ENCODE results near the gene IFNK.

Gene IFNK

GRCh38 chr9:27530915-27531755, 7.0 kb downstream of the IFNK start:
- Histone ChIP-seq H3K36me3 (ENCODE audit: control insufficient read depth, insufficient read depth, low read length, severe bottlenecking) (no peaks in the 10 kb centered on the region), H3K27me3 (replicated peaks; ENCODE audit: control insufficient read depth, insufficient read depth, low read length) (no peaks in the 10 kb centered on the region), H3K4me3 (ENCODE audit: low read length) (no peak overlapping the region), H3K9ac (ENCODE audit: low read length) (no peak overlapping the region), H3K4me1 (ENCODE audit: control insufficient read depth, insufficient read depth, low read length) (peaks cover 15% of the 10 kb centered on the region), H3K9me3 (ENCODE audit: control insufficient read depth, low read length) (no peaks in the 10 kb centered on the region)
- no peak for DNase-seq (ENCODE audit: low read depth)

- Histone ChIP-seq H3K4me1 (ENCODE audit: control insufficient read depth, insufficient read depth, low read length) (peaks cover 8% of the 10 kb centered on the region), H3K9me3 (ENCODE audit: control insufficient read depth, low read length) (no peaks in the 10 kb centered on the region), H3K27me3 (replicated peaks; ENCODE audit: control insufficient read depth, insufficient read depth, low read length) (no peaks in the 10 kb centered on the region), H3K9ac (ENCODE audit: low read length) (no peak overlapping the region), H3K4me3 (ENCODE audit: low read length) (no peak overlapping the region), H3K36me3 (ENCODE audit: control insufficient read depth, insufficient read depth, low read length, severe bottlenecking) (no peaks in the 10 kb centered on the region)
- no peak for DNase-seq (ENCODE audit: low read depth)
Measured at GRCh38 chr9:27532046-27532445, 8.0 kb downstream of the IFNK start.

DNA sequence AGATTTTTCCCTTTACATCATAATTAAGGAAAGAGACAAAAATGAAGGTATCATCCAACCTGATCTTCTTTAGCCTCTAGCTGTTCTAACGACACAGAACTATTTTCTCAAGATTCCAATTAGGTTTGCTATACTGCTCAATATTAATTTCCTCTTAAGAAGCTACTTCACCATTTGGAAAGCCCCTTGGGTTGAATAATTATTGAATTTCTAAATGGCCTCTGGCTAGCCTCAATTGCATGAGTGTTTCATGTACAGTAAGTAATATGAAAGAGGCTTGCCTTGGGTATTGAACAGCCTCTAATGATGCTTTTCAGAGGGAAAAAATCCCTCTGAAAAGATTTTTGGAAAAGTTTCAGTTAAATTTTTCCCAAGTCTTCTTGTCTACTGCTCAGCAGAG, 9.2 kb downstream of the IFNK start:
- Histone ChIP-seq H3K4me1 (ENCODE audit: control insufficient read depth, insufficient read depth, low read length) (peaks cover 5% of the 10 kb centered on the region), H3K9ac (ENCODE audit: low read length) (no peak overlapping the region), H3K27me3 (replicated peaks; ENCODE audit: control insufficient read depth, insufficient read depth, low read length) (no peaks in the 10 kb centered on the region), H3K9me3 (ENCODE audit: control insufficient read depth, low read length) (no peaks in the 10 kb centered on the region), H3K36me3 (ENCODE audit: control insufficient read depth, insufficient read depth, low read length, severe bottlenecking) (no peaks in the 10 kb centered on the region), H3K4me3 (ENCODE audit: low read length) (no peak overlapping the region)
- DNase-seq (ENCODE audit: low read depth): no peak

DNA sequence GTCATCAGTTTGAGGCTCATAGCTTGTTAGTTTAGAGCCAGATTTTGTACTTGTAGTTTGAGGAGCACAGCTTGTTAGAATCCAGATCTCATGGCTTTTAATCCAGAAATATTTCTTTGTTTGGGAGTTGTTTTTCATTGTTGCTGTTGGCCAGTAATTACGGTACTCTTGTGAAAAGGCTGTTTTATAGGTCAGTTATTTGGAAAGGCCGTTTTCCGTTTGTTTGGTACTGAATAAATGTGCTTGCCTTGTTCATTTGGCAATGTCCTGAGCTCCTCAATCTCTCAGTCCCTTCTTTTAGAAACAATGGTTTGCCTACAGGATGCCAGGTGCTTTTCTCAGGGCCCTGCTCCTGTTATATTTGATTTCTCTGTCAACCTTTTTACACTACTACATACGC, 10.0 kb downstream of the IFNK start:
- no peaks in the 10 kb centered on the region for H3K36me3 ChIP-seq (ENCODE audit: control insufficient read depth, insufficient read depth, low read length, severe bottlenecking)

GRCh38 chr9:27534658-27535209, 10.6 kb downstream of the IFNK start:
- no peak for DNase-seq (ENCODE audit: low read depth)
- no peaks in the 10 kb centered on the region for H3K27me3 ChIP-seq (replicated peaks; ENCODE audit: control insufficient read depth, insufficient read depth, low read length)
- peaks cover 13% of the 10 kb centered on the region for H3K4me1 ChIP-seq (ENCODE audit: control insufficient read depth, insufficient read depth, low read length)
- H3K9me3 ChIP-seq (ENCODE audit: control insufficient read depth, low read length): no peaks in the 10 kb centered on the region
- no peak overlapping the region for H3K9ac ChIP-seq (ENCODE audit: low read length)
- H3K36me3 ChIP-seq (ENCODE audit: control insufficient read depth, insufficient read depth, low read length, severe bottlenecking): no peaks in the 10 kb centered on the region
- no peak overlapping the region for H3K4me3 ChIP-seq (ENCODE audit: low read length)

More for the DNA sequence above, 10.0 kb downstream of the IFNK start:
- H3K4me3 ChIP-seq (ENCODE audit: low read length): no peak overlapping the region
- H3K4me1 ChIP-seq (ENCODE audit: control insufficient read depth, insufficient read depth, low read length): peaks cover 7% of the 10 kb centered on the region
- H3K27me3 ChIP-seq (replicated peaks; ENCODE audit: control insufficient read depth, insufficient read depth, low read length): no peaks in the 10 kb centered on the region
- H3K9me3 ChIP-seq (ENCODE audit: control insufficient read depth, low read length): no peaks in the 10 kb centered on the region
- no peak overlapping the region for H3K9ac ChIP-seq (ENCODE audit: low read length)
- no peak for DNase-seq (ENCODE audit: low read depth)

- no peaks in the 10 kb centered on the region for H3K36me3 ChIP-seq (ENCODE audit: control insufficient read depth, insufficient read depth, low read length, severe bottlenecking)
- H3K27me3 ChIP-seq (replicated peaks; ENCODE audit: control insufficient read depth, insufficient read depth, low read length): no peaks in the 10 kb centered on the region
- DNase-seq (ENCODE audit: low read depth): no peak
- H3K9ac ChIP-seq (ENCODE audit: low read length): no peak overlapping the region
- no peak overlapping the region for H3K4me3 ChIP-seq (ENCODE audit: low read length)
- no peaks in the 10 kb centered on the region for H3K9me3 ChIP-seq (ENCODE audit: control insufficient read depth, low read length)
- H3K4me1 ChIP-seq (ENCODE audit: control insufficient read depth, insufficient read depth, low read length): peaks cover 23% of the 10 kb centered on the region
Measured at GRCh38 chr9:27535701-27536118, 11.6 kb downstream of the IFNK start.

DNA sequence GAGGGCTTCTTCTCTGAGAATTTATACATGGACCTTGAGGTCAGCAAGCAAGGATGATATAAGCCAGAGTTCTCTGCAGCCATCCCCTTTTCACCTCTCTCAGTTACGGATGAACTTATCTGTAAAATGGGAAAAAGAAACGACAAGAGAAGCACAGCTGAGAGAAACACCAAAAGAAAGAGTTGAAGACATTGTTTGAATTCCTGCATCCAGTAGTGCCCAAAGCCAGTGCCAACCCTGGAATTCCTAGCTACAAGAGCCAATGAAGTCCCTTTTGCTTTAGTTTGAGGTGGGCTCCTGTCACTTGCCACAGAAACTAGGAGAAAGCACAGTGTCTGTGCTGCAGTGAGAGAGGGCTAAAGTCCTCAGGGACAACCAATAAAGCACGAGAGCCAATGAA, 12.1 kb downstream of the IFNK start:
- no peaks in the 10 kb centered on the region for H3K27me3 ChIP-seq (replicated peaks; ENCODE audit: control insufficient read depth, insufficient read depth, low read length)
- DNase-seq (ENCODE audit: low read depth): no peak
- no peaks in the 10 kb centered on the region for H3K9me3 ChIP-seq (ENCODE audit: control insufficient read depth, low read length)
- H3K36me3 ChIP-seq (ENCODE audit: control insufficient read depth, insufficient read depth, low read length, severe bottlenecking): no peaks in the 10 kb centered on the region
- H3K4me3 ChIP-seq (ENCODE audit: low read length): no peak overlapping the region
- H3K4me1 ChIP-seq (ENCODE audit: control insufficient read depth, insufficient read depth, low read length): peaks cover 26% of the 10 kb centered on the region
- no peak overlapping the region for H3K9ac ChIP-seq (ENCODE audit: low read length)

GRCh38 chr9:27537027-27537435, 12.9 kb downstream of the IFNK start:
- no peaks in the 10 kb centered on the region for H3K36me3 ChIP-seq (ENCODE audit: control insufficient read depth, insufficient read depth, low read length, severe bottlenecking)
- H3K4me3 ChIP-seq (ENCODE audit: low read length): no peak overlapping the region
- peaks cover 26% of the 10 kb centered on the region for H3K4me1 ChIP-seq (ENCODE audit: control insufficient read depth, insufficient read depth, low read length)
- no peak for DNase-seq (ENCODE audit: low read depth)
- H3K27me3 ChIP-seq (replicated peaks; ENCODE audit: control insufficient read depth, insufficient read depth, low read length): no peaks in the 10 kb centered on the region
- no peak overlapping the region for H3K9ac ChIP-seq (ENCODE audit: low read length)
- H3K9me3 ChIP-seq (ENCODE audit: control insufficient read depth, low read length): no peaks in the 10 kb centered on the region

DNA sequence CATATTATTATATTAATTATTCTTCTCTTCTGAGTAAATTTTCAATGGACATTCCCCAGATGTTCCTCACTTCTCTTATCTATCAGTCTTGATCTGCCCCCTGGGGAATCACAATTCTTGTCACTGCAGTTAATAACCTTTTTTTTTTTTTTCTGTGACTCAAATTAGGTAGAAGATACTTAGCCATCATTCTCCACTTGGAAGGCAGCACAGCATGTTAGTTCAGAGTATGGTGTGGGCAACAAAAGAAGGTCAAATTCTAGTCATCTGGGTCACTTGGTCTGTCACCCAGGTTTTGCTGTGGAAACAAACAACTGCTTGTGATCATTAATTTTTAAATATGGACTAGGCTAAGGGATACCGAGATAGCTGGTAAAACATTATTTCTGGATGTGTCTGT, 13.7 kb downstream of the IFNK start:
- H3K36me3 ChIP-seq (ENCODE audit: control insufficient read depth, insufficient read depth, low read length, severe bottlenecking): no peaks in the 10 kb centered on the region
- H3K9ac ChIP-seq (ENCODE audit: low read length): no peak overlapping the region
- no peak overlapping the region for H3K4me3 ChIP-seq (ENCODE audit: low read length)
- DNase-seq (ENCODE audit: low read depth): no peak
- H3K27me3 ChIP-seq (replicated peaks; ENCODE audit: control insufficient read depth, insufficient read depth, low read length): no peaks in the 10 kb centered on the region
- no peaks in the 10 kb centered on the region for H3K9me3 ChIP-seq (ENCODE audit: control insufficient read depth, low read length)
- peaks cover 31% of the 10 kb centered on the region for H3K4me1 ChIP-seq (ENCODE audit: control insufficient read depth, insufficient read depth, low read length)

GRCh38 chr9:27538647-27539046, 14.6 kb downstream of the IFNK start:
- no peaks in the 10 kb centered on the region for H3K9me3 ChIP-seq (ENCODE audit: control insufficient read depth, low read length)
- no peaks in the 10 kb centered on the region for H3K27me3 ChIP-seq (replicated peaks; ENCODE audit: control insufficient read depth, insufficient read depth, low read length)
- no peak overlapping the region for H3K4me3 ChIP-seq (ENCODE audit: low read length)
- H3K9ac ChIP-seq (ENCODE audit: low read length): no peak overlapping the region
- no peak for DNase-seq (ENCODE audit: low read depth)
- H3K4me1 ChIP-seq (ENCODE audit: control insufficient read depth, insufficient read depth, low read length): peaks cover 31% of the 10 kb centered on the region
- no peaks in the 10 kb centered on the region for H3K36me3 ChIP-seq (ENCODE audit: control insufficient read depth, insufficient read depth, low read length, severe bottlenecking)

GRCh38 chr9:27539479-27540441, 15.7 kb downstream of the IFNK start:
- H3K9me3 ChIP-seq (ENCODE audit: control insufficient read depth, low read length): no peaks in the 10 kb centered on the region
- peak overlapping the region; percentile 25 for H3K4me3 ChIP-seq (ENCODE audit: low read length)
- H3K9ac ChIP-seq (ENCODE audit: low read length): peak overlapping the region; percentile 28
- peaks cover 26% of the 10 kb centered on the region for H3K4me1 ChIP-seq (ENCODE audit: control insufficient read depth, insufficient read depth, low read length)
- H3K36me3 ChIP-seq (ENCODE audit: control insufficient read depth, insufficient read depth, low read length, severe bottlenecking): no peaks in the 10 kb centered on the region
- DNase-seq (ENCODE audit: low read depth): peak; percentile 91
- H3K27me3 ChIP-seq (replicated peaks; ENCODE audit: control insufficient read depth, insufficient read depth, low read length): no peaks in the 10 kb centered on the region
